Endothelial cell (in vitro differentiated cells): ENCODE results near the gene TBC1D24. TPM values are rescaled to one million over a fixed set of nuclear protein-coding genes. Genes with fewer than 3 reads are reported as not detected.

Source experiments
- DNase-seq: peaks from one replicate; pipeline ENCODE4 v3.0.0; 2021; ENCODE audit warnings: low spot score
- H3K27ac Mint-ChIP-seq: one replicate; pipeline ENCODE4 v1.8.0; 2021; ENCODE audit warnings: mixed read lengths, inconsistent platforms; ENCODE audit not compliant: unreplicated experiment
- H3K27me3 Mint-ChIP-seq: one replicate; pipeline ENCODE4 v1.8.0; 2021; ENCODE audit warnings: mild to moderate bottlenecking, moderate library complexity, mixed read lengths, inconsistent platforms; ENCODE audit not compliant: unreplicated experiment
- H3K36me3 Mint-ChIP-seq: one replicate; pipeline ENCODE4 v1.8.0; 2021; ENCODE audit warnings: mild to moderate bottlenecking, low read depth, mixed read lengths, inconsistent platforms; ENCODE audit not compliant: unreplicated experiment
- H3K4me1 Mint-ChIP-seq: one replicate; pipeline ENCODE4 v1.8.0; 2021; ENCODE audit warnings: mild to moderate bottlenecking, mixed read lengths, inconsistent platforms; ENCODE audit not compliant: unreplicated experiment
- H3K4me3 Mint-ChIP-seq: one replicate; pipeline ENCODE4 v1.8.0; 2021; ENCODE audit warnings: mild to moderate bottlenecking, mixed read lengths, inconsistent platforms; ENCODE audit not compliant: unreplicated experiment
- H3K9me3 Mint-ChIP-seq: one replicate; pipeline ENCODE4 v1.8.0; 2021; ENCODE audit warnings: mixed read lengths, inconsistent platforms; ENCODE audit not compliant: unreplicated experiment
- total RNA-seq: library from RNA; stranded (reverse); fragmentation: NEBNext Ultra II Directional; extraction: Animal tissue kit (Norgen Biotek cat#: 25700); gene quantifications from one replicate; pipeline ENCODE4 v1.2.1, GENCODE V29; 2021; ENCODE audit not compliant: unreplicated experiment
- TF ChIP-seq, protein P1 (sequence below): fragments of 200-600 bp; sonication (generic); IDR thresholded peaks from one replicate; pipeline ENCODE4 v1.5.0; 2021; ENCODE audit warnings: antibody characterized with exemption; ENCODE audit not compliant: unreplicated experiment

Gene TBC1D24
- total RNA-seq, 1 donor from 2014 or later, result 17.3 TPM

DNA sequence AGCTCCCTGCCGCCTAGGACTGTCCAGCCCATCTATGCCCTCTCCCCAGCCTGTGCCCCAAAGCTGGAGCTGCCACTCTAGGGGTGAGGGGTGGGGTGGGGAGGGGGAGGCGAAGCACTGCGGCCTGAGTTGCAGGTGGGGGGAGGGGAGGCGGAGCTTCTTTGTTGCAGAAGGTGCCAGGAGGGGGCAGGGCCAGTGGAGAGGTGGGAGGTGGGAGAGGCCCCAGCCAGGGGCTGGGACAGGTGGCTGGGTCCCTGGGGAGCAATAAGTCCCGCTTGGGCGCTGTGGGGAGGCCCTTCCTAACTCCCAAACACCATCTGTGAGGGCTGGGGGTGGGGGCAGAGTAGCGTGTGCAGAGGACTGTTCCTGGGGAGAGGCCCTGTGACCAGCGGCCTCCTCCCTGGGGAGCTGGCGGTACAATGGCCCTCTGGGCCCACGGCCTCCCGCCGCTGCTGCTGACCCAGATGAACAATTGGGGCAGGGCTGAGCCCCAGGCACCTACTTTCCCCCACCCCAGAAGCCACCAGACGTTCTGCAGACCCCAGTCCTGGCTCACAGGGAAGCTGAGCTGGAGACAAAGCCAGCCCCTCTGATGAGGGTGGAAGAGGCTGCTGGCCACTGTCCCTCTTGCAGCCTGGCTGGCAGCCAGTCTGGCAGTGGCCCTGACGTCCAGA is 6.1 kb upstream of the TBC1D24 start:
- Mint-ChIP-seq H3K4me1 (peaks cover 4% of the 10 kb centered on the region), H3K27ac (no peak overlapping the region)
- DNase-seq, result no peak

DNA sequence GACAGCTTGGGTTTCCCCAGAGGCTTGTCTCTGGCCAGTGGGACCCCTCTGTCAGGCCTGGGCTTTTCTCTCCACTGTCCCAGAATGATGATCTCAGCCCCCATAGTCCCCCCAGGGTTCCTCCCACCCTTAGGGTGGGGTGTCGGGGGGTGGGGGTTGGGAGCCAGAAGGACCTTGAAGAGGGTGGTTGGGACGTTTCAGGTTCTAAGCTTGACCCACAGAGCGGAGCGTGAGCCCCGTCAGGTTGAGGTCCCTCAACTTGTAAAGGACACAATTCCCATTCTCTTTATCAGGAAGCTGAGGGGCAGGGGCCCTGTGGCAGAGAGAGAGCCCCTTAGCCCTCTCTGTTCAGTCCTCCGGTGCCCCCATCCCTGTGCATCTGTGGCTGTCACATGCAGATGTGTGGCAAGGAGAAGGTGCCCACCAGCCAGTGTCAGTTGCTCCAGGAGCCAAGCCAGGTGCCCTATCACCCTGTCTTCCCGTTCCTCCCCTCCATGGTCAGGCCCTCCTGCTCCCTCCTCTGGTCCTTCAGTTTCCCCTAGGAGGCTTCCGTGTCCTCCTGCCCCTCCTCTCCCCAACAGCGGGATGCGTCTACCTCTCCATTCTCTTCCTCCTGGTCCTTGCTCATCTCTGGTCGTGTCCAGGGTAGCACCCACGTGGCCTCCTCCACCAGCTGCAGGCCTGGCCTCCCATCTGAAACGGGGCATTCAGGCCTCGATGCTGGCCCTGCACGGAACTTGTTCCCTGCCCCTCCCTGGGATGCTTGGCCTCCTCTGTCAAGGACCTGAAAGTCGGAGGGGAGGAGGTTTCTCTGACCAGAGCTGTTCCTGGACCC is 5.3 kb upstream of the TBC1D24 start:
- TF ChIP-seq, protein P1, sequence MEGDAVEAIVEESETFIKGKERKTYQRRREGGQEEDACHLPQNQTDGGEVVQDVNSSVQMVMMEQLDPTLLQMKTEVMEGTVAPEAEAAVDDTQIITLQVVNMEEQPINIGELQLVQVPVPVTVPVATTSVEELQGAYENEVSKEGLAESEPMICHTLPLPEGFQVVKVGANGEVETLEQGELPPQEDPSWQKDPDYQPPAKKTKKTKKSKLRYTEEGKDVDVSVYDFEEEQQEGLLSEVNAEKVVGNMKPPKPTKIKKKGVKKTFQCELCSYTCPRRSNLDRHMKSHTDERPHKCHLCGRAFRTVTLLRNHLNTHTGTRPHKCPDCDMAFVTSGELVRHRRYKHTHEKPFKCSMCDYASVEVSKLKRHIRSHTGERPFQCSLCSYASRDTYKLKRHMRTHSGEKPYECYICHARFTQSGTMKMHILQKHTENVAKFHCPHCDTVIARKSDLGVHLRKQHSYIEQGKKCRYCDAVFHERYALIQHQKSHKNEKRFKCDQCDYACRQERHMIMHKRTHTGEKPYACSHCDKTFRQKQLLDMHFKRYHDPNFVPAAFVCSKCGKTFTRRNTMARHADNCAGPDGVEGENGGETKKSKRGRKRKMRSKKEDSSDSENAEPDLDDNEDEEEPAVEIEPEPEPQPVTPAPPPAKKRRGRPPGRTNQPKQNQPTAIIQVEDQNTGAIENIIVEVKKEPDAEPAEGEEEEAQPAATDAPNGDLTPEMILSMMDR, result no peak
- Mint-ChIP-seq H3K4me3 (no peak overlapping the region), H3K27me3 (peaks cover 24% of the 10 kb centered on the region), H3K27ac (no peak overlapping the region), H3K4me1 (peaks cover 4% of the 10 kb centered on the region), H3K36me3 (no peaks in the 10 kb centered on the region), H3K9me3 (no peaks in the 10 kb centered on the region)
- no peak for DNase-seq

More for the DNA sequence above, 6.1 kb upstream of the TBC1D24 start:
- TF ChIP-seq, protein P1, result no peak
- Mint-ChIP-seq H3K27me3 (peaks cover 27% of the 10 kb centered on the region), H3K9me3 (no peaks in the 10 kb centered on the region), H3K36me3 (no peaks in the 10 kb centered on the region), H3K4me3 (no peak overlapping the region)

DNA sequence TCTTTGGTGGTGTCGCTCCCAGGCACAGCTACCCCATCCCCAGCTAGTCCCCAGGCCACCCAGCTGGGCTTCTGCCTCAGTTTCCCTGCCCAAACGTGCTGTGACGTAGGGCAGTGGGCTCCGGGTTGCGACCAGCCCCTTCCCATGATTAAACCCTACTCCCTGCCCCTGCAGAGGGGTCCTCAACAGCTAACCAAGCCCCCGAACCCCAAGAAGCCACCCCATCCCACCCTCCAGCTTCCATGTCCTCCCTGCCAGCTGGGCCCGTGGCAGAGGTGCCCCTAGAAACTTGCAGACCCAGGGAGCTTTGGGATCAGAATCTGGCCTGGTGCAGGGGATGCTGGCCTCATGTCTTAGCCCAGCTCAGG is 4.7 kb upstream of the TBC1D24 start:
- H3K36me3 Mint-ChIP-seq, result no peaks in the 10 kb centered on the region
- peaks cover 4% of the 10 kb centered on the region for H3K4me1 Mint-ChIP-seq
- DNase-seq, result no peak
- peaks cover 24% of the 10 kb centered on the region for H3K27me3 Mint-ChIP-seq
- no peaks in the 10 kb centered on the region for H3K9me3 Mint-ChIP-seq
- H3K27ac Mint-ChIP-seq, result no peak overlapping the region
- TF ChIP-seq, protein P1, result no peak
- H3K4me3 Mint-ChIP-seq, result no peak overlapping the region

DNA sequence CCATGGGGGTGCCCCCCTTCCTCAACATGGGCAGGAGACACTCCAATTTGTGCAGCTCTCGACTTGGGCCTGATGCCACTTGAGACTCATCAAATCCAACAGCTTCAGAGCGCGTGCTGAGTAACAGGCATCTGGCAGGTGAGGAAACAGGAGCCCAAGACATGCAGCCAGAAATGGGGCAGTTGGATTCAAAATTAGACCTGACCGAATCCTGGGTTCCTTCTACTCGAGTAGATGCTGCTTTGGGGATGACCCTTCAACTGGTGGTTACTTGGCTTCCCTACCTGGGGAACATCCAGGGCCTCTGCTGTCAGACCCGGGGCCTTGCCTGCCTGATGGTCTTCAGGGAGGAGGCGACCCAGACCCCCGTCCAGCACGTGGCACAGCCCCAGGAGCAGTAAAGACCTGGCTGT is 4.3 kb upstream of the TBC1D24 start:
- H3K4me3 Mint-ChIP-seq, result no peak overlapping the region
- TF ChIP-seq, protein P1, result no peak
- H3K36me3 Mint-ChIP-seq, result no peaks in the 10 kb centered on the region
- H3K4me1 Mint-ChIP-seq, result peaks cover 4% of the 10 kb centered on the region
- peaks cover 24% of the 10 kb centered on the region for H3K27me3 Mint-ChIP-seq
- no peak for DNase-seq
- no peak overlapping the region for H3K27ac Mint-ChIP-seq
- H3K9me3 Mint-ChIP-seq, result no peaks in the 10 kb centered on the region
